Fibroblast of lung (primary cell): Measurements from ENCODE around the gene BLZF1. TPM values are rescaled to one million over a fixed set of nuclear protein-coding genes. Genes with fewer than 3 reads are reported as not detected.

Experiments
- DNase-seq, 2 donors: peaks; one replicate each; pipeline versions ENCODE4 v3.0.0 to v3.0.0-alpha.2; 2010; ENCODE audit warnings: low read depth in 2 of 2
- H2AFZ ChIP-seq: 2 replicates; pipeline ENCODE4 v1.5.1; 2012; ENCODE audit warnings: low read length, control low read depth, inconsistent platforms
- H3K27ac ChIP-seq: 2 replicates; pipeline ENCODE4 v1.5.1; 2011; ENCODE audit warnings: low read length, control low read depth; ENCODE audit not compliant: insufficient read depth
- H3K27me3 ChIP-seq: 2 replicates; pipeline ENCODE4 v1.5.1; 2011; ENCODE audit warnings: mild to moderate bottlenecking, low read length; ENCODE audit not compliant: control insufficient read depth, insufficient read depth
- H3K36me3 ChIP-seq: 2 replicates; pipeline ENCODE4 v1.5.1; 2011; ENCODE audit warnings: low read length; ENCODE audit not compliant: control insufficient read depth, insufficient read depth
- H3K4me1 ChIP-seq: 2 replicates; pipeline ENCODE4 v1.5.1; 2011; ENCODE audit warnings: low read length; ENCODE audit not compliant: control insufficient read depth, insufficient read depth; ENCODE audit errors: extremely low read depth
- H3K4me2 ChIP-seq: 2 replicates; pipeline ENCODE4 v1.5.1; 2011; ENCODE audit warnings: low read length, control low read depth; ENCODE audit not compliant: insufficient read depth; ENCODE audit errors: extremely low read depth
- H3K4me3 ChIP-seq, 4 experiments: fragments of 200-600 bp in 1 of 4; sonication (generic) in 1 of 4; replicated peaks in 1 of 4; 2 replicates each; pipeline ENCODE4 v1.5.1; 2011 to 2016; ENCODE audit warnings: low read length in 4 of 4, low read depth in 3 of 4, mild to moderate bottlenecking in 3 of 4, control low read depth in 2 of 4, inconsistent platforms in 1 of 4, mixed read lengths in 1 of 4; ENCODE audit not compliant: insufficient read depth in 1 of 4; ENCODE audit errors: control extremely low read depth in 1 of 4
- H3K79me2 ChIP-seq: 2 replicates; pipeline ENCODE4 v1.5.1; 2012; ENCODE audit warnings: mild to moderate bottlenecking, low read length, inconsistent platforms; ENCODE audit not compliant: control insufficient read depth, insufficient read depth
- H3K9ac ChIP-seq: 2 replicates; pipeline ENCODE4 v1.5.1; 2011; ENCODE audit warnings: mild to moderate bottlenecking, low read length, control low read depth; ENCODE audit not compliant: insufficient read depth
- H3K9me3 ChIP-seq: 2 replicates; pipeline ENCODE4 v1.5.1; 2012; ENCODE audit warnings: low read depth, low read length; ENCODE audit not compliant: control insufficient read depth, insufficient read depth
- H4K20me1 ChIP-seq: 2 replicates; pipeline ENCODE4 v1.5.1; 2011; ENCODE audit warnings: low read length; ENCODE audit not compliant: control insufficient read depth, insufficient read depth; ENCODE audit errors: extremely low read depth
- EZH2 ChIP-seq: IDR thresholded peaks from 2 replicates; pipeline ENCODE4 v1.5.1; 2012; ENCODE audit warnings: low read length, control low read depth, mild to moderate bottlenecking; ENCODE audit errors: missing control alignments
- polyA plus RNA-seq, 2 donors: library from polyadenylated mRNA; depleted of rRNA in 1 of 2; stranded (reverse) in 1 of 2; unstranded in 1 of 2; fragments of >200 nt; gene quantifications; 2 replicates each; pipeline ENCODE4 v1.2.1, GENCODE V29; 2011 to 2012; ENCODE audit warnings: missing spikeins in 1 of 2
- total RNA-seq: library from RNA; depleted of rRNA; stranded (reverse); fragments of >200 nt; gene quantifications from 2 replicates; pipeline ENCODE4 v1.2.1, GENCODE V29; 2014
- TF ChIP-seq, protein P1 (sequence below), 2 donors: IDR thresholded peaks in 1 of 2; conservative IDR thresholded peaks in 1 of 2; 1 replicate in 1 of 2; 2 replicates in 1 of 2; pipeline ENCODE4 v1.5.1; 2011 to 2012; ENCODE audit warnings: low read length in 2 of 2, control low read depth in 1 of 2, inconsistent platforms in 1 of 2, low read depth in 1 of 2, mild to moderate bottlenecking in 1 of 2

The BLZF1 gene
- total and polyA plus RNA-seq, 2 donors (not counting 1 experiment from before 2014, with no cell fraction given), result 27.1 to 28.0 TPM

DNA sequence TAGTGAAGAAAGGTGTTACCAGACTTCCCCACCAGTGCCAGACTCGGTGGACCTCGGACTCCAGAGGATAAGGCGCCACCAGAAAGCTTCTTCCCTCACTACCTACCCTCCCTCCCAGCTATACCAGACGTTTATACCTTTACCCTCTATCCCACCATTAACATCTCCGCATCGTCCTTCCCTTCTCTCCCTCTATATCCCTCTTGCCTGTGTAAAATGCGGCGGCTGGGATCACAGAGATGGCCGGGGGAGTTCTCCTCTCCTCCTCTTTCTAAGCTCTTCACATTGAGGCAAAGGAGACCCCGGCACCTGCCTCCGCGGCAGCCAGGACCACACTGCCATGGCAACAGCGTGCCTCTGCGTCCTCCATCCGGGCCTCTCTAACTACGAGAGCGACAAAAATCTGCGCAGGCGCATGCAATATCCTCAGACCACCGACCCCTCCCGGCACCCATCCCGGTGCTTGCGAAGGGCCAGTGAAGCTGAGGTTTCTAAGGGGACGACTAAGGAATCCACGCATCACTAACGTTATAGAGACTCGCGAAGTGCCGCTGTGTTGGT lies 59.2 kb downstream of the BLZF1 start, which contains the start of gene CCDC181:
Gene CCDC181 (minus strand): TSS at position 394 of the 561 bp plus-strand sequence. CDS start 2,547 bp downstream, outside the sequence.
- Histone ChIP-seq H3K27ac (no peak within 1 kb of the TSS), H3K4me2 (peak within 1 kb of the TSS; percentile 94)

More for the DNA sequence above, 59.2 kb downstream of the BLZF1 start, which contains the start of gene CCDC181:
- Histone ChIP-seq H4K20me1 (no peaks in the 10 kb centered on the region), H3K4me3 (peak within 1 kb of the TSS; percentile 65 to 90 (median 68)), H3K27me3 (no peaks in the 10 kb centered on the region), H3K9ac (peak within 1 kb of the TSS; percentile 25), H3K36me3 (no peaks in the 10 kb centered on the region), H3K79me2 (no peaks in the 10 kb centered on the region), H2AFZ (peak within 1 kb of the TSS; percentile 86), H3K4me1 (no peaks in the 10 kb centered on the region), H3K9me3 (no peaks in the 10 kb centered on the region)
- DNase-seq, result peak; percentile 77 to 78
- TF ChIP-seq, protein P1, sequence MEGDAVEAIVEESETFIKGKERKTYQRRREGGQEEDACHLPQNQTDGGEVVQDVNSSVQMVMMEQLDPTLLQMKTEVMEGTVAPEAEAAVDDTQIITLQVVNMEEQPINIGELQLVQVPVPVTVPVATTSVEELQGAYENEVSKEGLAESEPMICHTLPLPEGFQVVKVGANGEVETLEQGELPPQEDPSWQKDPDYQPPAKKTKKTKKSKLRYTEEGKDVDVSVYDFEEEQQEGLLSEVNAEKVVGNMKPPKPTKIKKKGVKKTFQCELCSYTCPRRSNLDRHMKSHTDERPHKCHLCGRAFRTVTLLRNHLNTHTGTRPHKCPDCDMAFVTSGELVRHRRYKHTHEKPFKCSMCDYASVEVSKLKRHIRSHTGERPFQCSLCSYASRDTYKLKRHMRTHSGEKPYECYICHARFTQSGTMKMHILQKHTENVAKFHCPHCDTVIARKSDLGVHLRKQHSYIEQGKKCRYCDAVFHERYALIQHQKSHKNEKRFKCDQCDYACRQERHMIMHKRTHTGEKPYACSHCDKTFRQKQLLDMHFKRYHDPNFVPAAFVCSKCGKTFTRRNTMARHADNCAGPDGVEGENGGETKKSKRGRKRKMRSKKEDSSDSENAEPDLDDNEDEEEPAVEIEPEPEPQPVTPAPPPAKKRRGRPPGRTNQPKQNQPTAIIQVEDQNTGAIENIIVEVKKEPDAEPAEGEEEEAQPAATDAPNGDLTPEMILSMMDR (conservative IDR thresholded peaks at IDR 0.05 in 1 of 2, IDR thresholded peaks at IDR 0.05 in 1 of 2; ENCODE audit: low read depth in 1 of 2, low read length in 2 of 2), result no peak
- TF ChIP-seq EZH2, result no peak

Other genes with a start within 250 kb of the BLZF1 start
- 21.0 and 24.7 TPM in 2 replicates for gene NME7, start 398 bp upstream of the BLZF1 start, total RNA-seq
- gene NME7, start 398 bp upstream of the BLZF1 start, polyA plus RNA-seq, result 30.8 and 37.5 TPM in 2 replicates
- 0.66 and 0.77 TPM in 2 replicates for gene CCDC181, start 59.3 kb downstream of the BLZF1 start, total RNA-seq
- 0.34 and 0.40 TPM in 2 replicates for gene CCDC181, start 59.3 kb downstream of the BLZF1 start, polyA plus RNA-seq
- gene SLC19A2, start 117.7 kb downstream of the BLZF1 start, total RNA-seq, result 8.5 and 8.9 TPM in 2 replicates
- 4.5 and 5.2 TPM in 2 replicates for gene SLC19A2, start 117.7 kb downstream of the BLZF1 start, polyA plus RNA-seq
- gene F5, start 218.3 kb downstream of the BLZF1 start, total RNA-seq, result under 0.01 and 0.26 TPM in 2 replicates
- not detected in 2 replicates for gene F5, start 218.3 kb downstream of the BLZF1 start, polyA plus RNA-seq